Dedifferentiated amniotic fluid mesenchymal stem cell (primary cell): ENCODE measurements around the gene SULT1A2.
A peak's percentile ranks its signal among the peaks of the same experiment; 100 is the strongest.
"Not testable (repeated sequence)": the region's sequence is repeated elsewhere in the genome, so short reads cannot be mapped to it uniquely, and the experiment has no call there.

Experiments used
- DNase-seq: peaks from one replicate; pipeline ENCODE4 v3.0.0-alpha.2; 2016; ENCODE audit errors: extremely low spot score

SULT1A2 gene

DNA sequence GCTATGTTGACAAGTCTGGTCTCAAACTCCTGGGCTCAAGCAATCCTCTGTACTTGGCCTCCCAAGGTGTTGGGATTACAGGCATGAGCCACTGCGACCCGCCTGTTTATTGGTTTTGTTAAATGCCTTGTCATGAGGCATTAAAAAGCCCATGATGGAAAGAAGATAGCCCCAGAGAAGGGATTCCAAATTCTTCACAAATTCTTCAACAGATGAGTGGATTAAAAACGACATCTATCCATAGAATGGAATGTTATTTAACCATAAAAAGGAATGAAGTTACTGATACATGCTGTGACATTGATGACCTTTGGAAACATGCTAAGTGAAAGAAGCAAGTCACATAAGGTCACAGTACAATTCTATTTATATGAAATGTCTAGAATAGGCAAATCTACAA, 38.4 kb downstream of the SULT1A2 start:
- DNase-seq = no peak

GRCh38 chr16:28556914-28557320, 39.9 kb downstream of the SULT1A2 start:
- DNase-seq = no peak

- DNase-seq = no peak
Observed at GRCh38 chr16:28555561-28555960, 41.3 kb downstream of the SULT1A2 start.

DNA sequence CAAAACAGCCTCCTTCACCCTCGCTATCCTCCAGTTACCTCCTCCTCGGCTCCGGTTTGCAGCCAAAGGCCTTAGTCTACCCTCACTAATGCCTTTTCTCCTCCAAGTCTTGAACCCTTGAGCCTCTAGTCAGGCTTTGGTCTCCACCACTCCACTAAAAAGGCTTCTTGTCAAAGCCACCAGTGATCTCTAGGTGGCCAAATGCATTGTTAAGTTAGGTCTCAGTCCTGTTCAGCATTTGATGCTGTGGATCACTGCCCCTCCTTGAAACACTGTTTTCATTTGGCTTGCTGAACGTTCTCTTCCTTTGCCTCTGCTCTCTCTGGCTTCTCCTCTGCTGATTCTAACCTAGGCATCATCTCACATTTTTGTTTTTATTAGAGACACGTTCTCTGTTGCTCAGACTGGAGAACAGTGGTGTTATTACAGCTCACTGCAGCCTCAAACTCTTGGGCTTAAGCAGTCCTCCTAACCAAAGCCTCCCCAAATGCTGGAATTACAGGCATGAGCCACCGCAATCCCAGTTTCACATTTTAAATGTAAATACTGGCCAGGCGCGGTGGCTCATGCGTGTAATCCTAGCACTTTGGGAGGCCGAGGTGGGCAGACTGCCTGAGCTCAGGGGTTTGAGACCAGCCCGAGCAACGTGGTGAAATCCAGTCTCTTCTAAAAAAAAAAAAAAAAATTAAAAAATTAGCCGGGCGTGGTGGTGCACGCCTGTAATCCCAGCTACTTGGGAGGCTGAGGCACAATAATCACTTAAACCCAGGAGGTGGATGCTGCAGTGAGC, 42.0 kb downstream of the SULT1A2 start:
- DNase-seq = no peak

- peak; percentile 90 for DNase-seq
Observed at GRCh38 chr16:28553776-28554633, 42.8 kb downstream of the SULT1A2 start, which contains the start of gene SGF29. TSS of gene SGF29 (plus strand) at chr16:28553920. CDS start at chr16:28581070, 27,150 bp downstream.

- peak; percentile 56 for DNase-seq
Observed at GRCh38 chr16:28549301-28549899, 47.5 kb downstream of the SULT1A2 start.

GRCh38 chr16:28548306-28548802, 48.5 kb downstream of the SULT1A2 start:
- DNase-seq = no peak

DNA sequence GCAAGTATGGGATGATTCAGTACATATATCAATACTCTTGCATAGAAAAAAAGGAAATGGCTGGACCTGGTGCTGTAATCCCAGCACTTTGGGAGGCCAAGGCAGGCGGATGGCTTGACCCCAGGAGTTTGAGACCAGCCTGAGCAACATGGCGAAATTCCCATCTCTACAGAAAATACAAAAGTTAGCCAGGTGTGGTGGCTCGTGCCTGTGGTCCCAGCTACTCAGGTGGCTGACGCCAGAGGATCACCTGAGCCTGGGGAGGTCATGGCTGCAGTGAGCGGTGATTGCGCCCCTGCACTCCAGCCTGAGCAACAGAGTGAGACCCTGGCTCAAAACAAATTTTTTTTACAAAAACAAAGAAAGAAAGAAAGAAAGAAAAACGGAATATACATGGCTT, 50.2 kb downstream of the SULT1A2 start:
- no peak for DNase-seq

DNA sequence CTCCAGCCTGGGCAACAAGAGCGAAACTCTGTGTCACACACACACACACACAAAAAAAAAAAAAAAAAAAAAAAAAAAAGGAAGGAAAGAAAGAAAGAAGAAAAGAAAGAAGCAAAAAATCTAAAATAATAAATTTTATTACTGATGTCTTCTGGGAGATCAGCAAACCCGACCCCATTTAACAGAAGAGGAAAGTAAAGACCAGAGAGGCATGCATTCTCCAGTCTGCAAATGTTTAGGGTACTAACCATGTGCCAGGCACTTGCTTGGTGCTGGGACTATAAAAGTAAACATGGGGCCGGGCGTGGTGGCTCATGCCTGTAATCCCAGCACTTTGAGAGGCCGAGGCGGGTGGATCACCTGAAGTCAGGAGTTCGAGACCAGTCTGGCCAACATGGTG, 50.9 kb downstream of the SULT1A2 start:
- not testable (repeated sequence) for DNase-seq

DNA sequence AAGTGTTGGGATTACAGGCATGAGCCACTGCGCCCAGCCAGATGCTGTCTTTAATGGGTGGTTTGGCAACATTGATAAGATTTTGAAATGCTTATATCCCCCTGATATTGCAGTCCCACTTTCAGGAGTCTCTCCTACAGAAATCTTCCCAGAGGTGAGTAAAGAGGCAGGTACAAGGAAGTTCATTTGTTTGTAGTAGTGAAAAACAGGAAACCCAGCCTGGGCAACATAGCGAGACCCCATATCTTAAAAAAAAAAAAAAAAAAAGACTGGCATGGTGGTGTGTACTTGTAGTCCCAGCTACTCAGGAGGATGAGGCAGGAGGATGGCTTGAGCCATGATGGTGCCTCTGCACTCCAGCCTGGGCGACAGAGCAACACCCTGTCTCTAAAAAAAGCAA, 51.9 kb downstream of the SULT1A2 start:
- no peak for DNase-seq

DNA sequence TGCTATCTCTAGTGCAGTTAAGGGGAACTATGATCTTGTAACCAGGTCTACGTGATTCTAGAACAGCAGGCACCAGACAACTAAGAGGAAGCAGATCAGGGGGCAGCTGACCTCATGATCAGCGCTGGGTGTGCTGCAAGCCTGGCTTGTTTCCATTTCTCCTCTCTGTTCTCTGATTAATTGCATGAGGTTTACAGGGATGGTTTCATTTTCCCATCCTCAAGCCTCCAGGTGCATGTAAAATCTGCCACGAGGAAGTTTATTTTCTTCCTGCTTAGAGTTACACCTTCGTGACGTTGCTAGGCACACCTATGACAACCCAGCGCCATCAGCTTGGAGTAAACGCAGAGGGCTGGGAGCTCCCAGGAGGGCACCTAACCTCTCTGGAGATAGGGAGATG, 53.8 kb downstream of the SULT1A2 start:
- DNase-seq = no peak

GRCh38 chr16:28542646-28543045, 54.2 kb downstream of the SULT1A2 start:
- DNase-seq = no peak
